Measurements from ENCODE around the gene ADCY9. TPM values are rescaled to one million over a fixed set of nuclear protein-coding genes. Genes with fewer than 3 reads are reported as not detected.
A peak's percentile ranks its signal among the peaks of the same experiment; 100 is the strongest.

ADCY9 gene
- total and polyA plus RNA-seq, 2 donors from 2014 or later = 6.8 to 23.7 TPM

DNA sequence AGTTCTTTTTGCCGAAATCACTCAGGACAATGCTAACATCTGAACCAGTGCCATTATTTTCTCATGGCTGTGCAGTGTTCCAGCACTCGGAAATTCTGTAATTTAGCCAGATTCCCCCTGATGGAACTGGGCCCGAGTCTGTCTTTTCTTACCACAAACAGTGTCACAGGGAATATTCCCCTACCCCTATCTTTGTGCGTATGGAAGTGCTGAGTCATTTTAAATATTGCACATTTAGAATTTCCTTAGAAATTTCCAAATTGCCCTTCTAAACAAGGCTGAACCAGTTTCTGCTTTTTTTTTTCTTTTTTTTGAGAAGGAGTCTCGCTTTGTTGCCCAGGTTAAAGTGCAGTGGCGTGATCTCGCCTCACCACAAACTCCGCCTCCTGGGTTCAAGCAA is 147.7 kb downstream of the ADCY9 start:
- no peaks in the 10 kb centered on the region for H3K9me3 ChIP-seq (ENCODE audit: control insufficient read depth in 2 of 3, insufficient read depth in 1 of 3, low read length in 3 of 3)
- no peak overlapping the region for H3K4me3 ChIP-seq (ENCODE audit: low read length in 3 of 3)
- no peak overlapping the region for H3K27ac ChIP-seq (ENCODE audit: low read depth in 2 of 2, low read length in 2 of 2)
- intact Hi-C loops (cut with DNase I) = no loop called here
- no peaks in the 10 kb centered on the region for H3K4me1 ChIP-seq (ENCODE audit: control insufficient read depth in 2 of 3, insufficient read depth in 2 of 3, low read depth in 1 of 3, low read length in 3 of 3)
- no peak for TF ChIP-seq CTCF (IDR thresholded peaks at IDR 0.05; ENCODE audit: borderline replicate concordance, extremely low read depth, insufficient read depth)
- FAIRE-seq (no peak), DNase-seq (no peak)
- H3K36me3 ChIP-seq (ENCODE audit: control insufficient read depth in 2 of 3, insufficient read depth in 3 of 3, low read length in 3 of 3) = peaks cover 0 to 7% (median 7%) of the 10 kb centered on the region in 3 donors
- H3K9ac ChIP-seq (ENCODE audit: low read length in 3 of 3) = no peak overlapping the region
- H3K27me3 ChIP-seq (ENCODE audit: control insufficient read depth, insufficient read depth, low read length) = no peaks in the 10 kb centered on the region

GRCh38 chr16:3966681-3967080 is 149.6 kb downstream of the ADCY9 start:
- H3K27ac ChIP-seq (ENCODE audit: low read depth in 2 of 2, low read length in 2 of 2) = no peak overlapping the region
- H3K4me3 ChIP-seq (ENCODE audit: low read length in 3 of 3) = no peak overlapping the region
- H3K9ac ChIP-seq (ENCODE audit: low read length in 3 of 3) = no peak overlapping the region
- FAIRE-seq = no peak
- intact Hi-C loops (cut with DNase I) = no loop called here
- TF ChIP-seq CTCF (IDR thresholded peaks at IDR 0.05; ENCODE audit: borderline replicate concordance, extremely low read depth, insufficient read depth) = no peak
- H3K27me3 ChIP-seq (ENCODE audit: control insufficient read depth, insufficient read depth, low read length) = no peaks in the 10 kb centered on the region
- no peaks in the 10 kb centered on the region for H3K9me3 ChIP-seq (ENCODE audit: control insufficient read depth in 2 of 3, insufficient read depth in 1 of 3, low read length in 3 of 3)
- H3K4me1 ChIP-seq (ENCODE audit: control insufficient read depth in 2 of 3, insufficient read depth in 2 of 3, low read depth in 1 of 3, low read length in 3 of 3) = no peaks in the 10 kb centered on the region
- peaks cover 0 to 7% (median 6%) of the 10 kb centered on the region in 3 donors for H3K36me3 ChIP-seq (ENCODE audit: control insufficient read depth in 2 of 3, insufficient read depth in 3 of 3, low read length in 3 of 3)
- peak in 1 of 5 donors; percentile 50 for DNase-seq

- no peak overlapping the region for H3K27ac ChIP-seq (ENCODE audit: low read depth in 2 of 2, low read length in 2 of 2)
- FAIRE-seq = no peak
- no peak for TF ChIP-seq CTCF (IDR thresholded peaks at IDR 0.05; ENCODE audit: borderline replicate concordance, extremely low read depth, insufficient read depth)
These were observed 150.3 kb downstream of the ADCY9 start for GRCh38 chr16:3965781-3966582.

More at GRCh38 chr16:3965781-3966582, 150.3 kb downstream of the ADCY9 start:
- Histone ChIP-seq H3K36me3 (ENCODE audit: control insufficient read depth in 2 of 3, insufficient read depth in 3 of 3, low read length in 3 of 3) (peaks cover 0 to 7% (median under 1%) of the 10 kb centered on the region in 3 donors), H3K9me3 (ENCODE audit: control insufficient read depth in 2 of 3, insufficient read depth in 1 of 3, low read length in 3 of 3) (no peaks in the 10 kb centered on the region), H3K4me1 (ENCODE audit: control insufficient read depth in 2 of 3, insufficient read depth in 2 of 3, low read depth in 1 of 3, low read length in 3 of 3) (no peaks in the 10 kb centered on the region), H3K27me3 (ENCODE audit: control insufficient read depth, insufficient read depth, low read length) (no peaks in the 10 kb centered on the region), H3K4me3 (ENCODE audit: low read length in 3 of 3) (no peak overlapping the region), H3K9ac (ENCODE audit: low read length in 3 of 3) (no peak overlapping the region)
- DNase-seq = peak in 1 of 5 donors; percentile 54
- intact Hi-C loops (cut with DNase I) = no loop called here

Measured in kidney (tissue), 14 donors.